Thoracic aorta (tissue), 2 donors: ENCODE measurements around the gene PITPNC1. TPM values are rescaled to one million over a fixed set of nuclear protein-coding genes. Genes with fewer than 3 reads are reported as not detected.

Experiments
- ATAC-seq: fragments of 150-250 bp; one replicate; pipeline ENCODE4 v1.8.0; 2017; ENCODE audit warnings: low read depth; ENCODE audit not compliant: insufficient number of reproducible peaks, low FRiP score
- DNase-seq: peaks from one replicate; pipeline ENCODE4 v3.0.0-alpha.2; 2020; ENCODE audit warnings: low spot score
- H3K27ac ChIP-seq, 2 donors: fragments of 200-600 bp; sonication (generic); 1 replicate in 1 of 2; 2 replicates in 1 of 2; pipeline ENCODE4 v1.5.1; 2016; ENCODE audit warnings: mild to moderate bottlenecking in 2 of 2, moderate library complexity in 2 of 2
- H3K27me3 ChIP-seq: fragments of 200-600 bp; sonication (generic); replicated peaks from 2 replicates; pipeline ENCODE4 v1.6.0; 2016; ENCODE audit warnings: mild to moderate bottlenecking; ENCODE audit not compliant: insufficient read depth
- H3K36me3 ChIP-seq: fragments of 200-600 bp; sonication (generic); one replicate; pipeline ENCODE4 v1.5.1; 2016
- H3K4me1 ChIP-seq, 2 donors: fragments of 200-600 bp; sonication (generic); 1 replicate in 1 of 2; 2 replicates in 1 of 2; pipeline versions ENCODE4 v1.5.1 to v1.6.0; 2016; ENCODE audit warnings: low read depth in 2 of 2, mild to moderate bottlenecking in 1 of 2; ENCODE audit not compliant: control insufficient read depth in 1 of 2
- H3K4me3 ChIP-seq: fragments of 200-600 bp; sonication (generic); 2 replicates; pipeline ENCODE4 v1.5.1; 2016; ENCODE audit warnings: mild to moderate bottlenecking
- H3K9me3 ChIP-seq: fragments of 200-600 bp; sonication (generic); 2 replicates; pipeline ENCODE4 v1.5.1; 2016
- total RNA-seq, 2 donors: library from RNA; depleted of rRNA; stranded (reverse); fragments of >200 nt; gene quantifications; one replicate each; pipeline versions ENCODE4 v1.1.0 to v1.2.3, GENCODE V29; 2016
- TF ChIP-seq, protein P1 (sequence below): fragments of 200-600 bp; sonication (generic); IDR thresholded peaks from one replicate; pipeline ENCODE4 v1.5.1; 2019; ENCODE audit warnings: antibody characterized with exemption

PITPNC1 gene
- total RNA-seq, 2 donors from 2014 or later: 8.4 to 28.8 TPM

GRCh38 chr17:67733449-67733848, 356.4 kb downstream of the PITPNC1 start:
- Histone ChIP-seq H3K9me3 (no peaks in the 10 kb centered on the region), H3K36me3 (peaks cover 43% of the 10 kb centered on the region), H3K27ac (no peak overlapping the region), H3K4me1 (no peaks in the 10 kb centered on the region), H3K27me3 (no peaks in the 10 kb centered on the region), H3K4me3 (no peak overlapping the region)
- TF ChIP-seq, protein P1, sequence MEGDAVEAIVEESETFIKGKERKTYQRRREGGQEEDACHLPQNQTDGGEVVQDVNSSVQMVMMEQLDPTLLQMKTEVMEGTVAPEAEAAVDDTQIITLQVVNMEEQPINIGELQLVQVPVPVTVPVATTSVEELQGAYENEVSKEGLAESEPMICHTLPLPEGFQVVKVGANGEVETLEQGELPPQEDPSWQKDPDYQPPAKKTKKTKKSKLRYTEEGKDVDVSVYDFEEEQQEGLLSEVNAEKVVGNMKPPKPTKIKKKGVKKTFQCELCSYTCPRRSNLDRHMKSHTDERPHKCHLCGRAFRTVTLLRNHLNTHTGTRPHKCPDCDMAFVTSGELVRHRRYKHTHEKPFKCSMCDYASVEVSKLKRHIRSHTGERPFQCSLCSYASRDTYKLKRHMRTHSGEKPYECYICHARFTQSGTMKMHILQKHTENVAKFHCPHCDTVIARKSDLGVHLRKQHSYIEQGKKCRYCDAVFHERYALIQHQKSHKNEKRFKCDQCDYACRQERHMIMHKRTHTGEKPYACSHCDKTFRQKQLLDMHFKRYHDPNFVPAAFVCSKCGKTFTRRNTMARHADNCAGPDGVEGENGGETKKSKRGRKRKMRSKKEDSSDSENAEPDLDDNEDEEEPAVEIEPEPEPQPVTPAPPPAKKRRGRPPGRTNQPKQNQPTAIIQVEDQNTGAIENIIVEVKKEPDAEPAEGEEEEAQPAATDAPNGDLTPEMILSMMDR: no peak
- no peak for DNase-seq
- ATAC-seq: no peak

DNA sequence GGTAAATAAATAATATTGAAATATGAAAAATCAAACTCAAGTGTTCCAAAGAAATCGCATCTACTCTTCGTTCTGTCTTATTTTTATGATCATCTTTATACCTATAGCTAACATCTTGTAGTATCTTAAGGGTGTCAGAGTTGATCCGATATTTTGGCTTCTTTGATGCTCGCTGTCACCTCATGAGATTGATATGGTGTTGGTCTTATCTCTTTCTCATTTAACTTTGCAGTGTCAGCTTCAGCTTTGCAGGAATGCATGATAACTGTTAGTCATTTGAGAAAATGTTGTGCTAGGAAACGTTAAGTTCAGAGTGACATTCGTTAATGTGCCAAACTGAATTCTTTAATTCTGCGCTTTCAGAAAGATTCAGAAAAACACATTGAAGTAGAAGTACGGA, 360.1 kb downstream of the PITPNC1 start:
- H3K36me3 ChIP-seq: peaks cover 53% of the 10 kb centered on the region
- H3K4me3 ChIP-seq: no peak overlapping the region
- ATAC-seq (no peak), DNase-seq (no peak)
- H3K4me1 ChIP-seq: no peaks in the 10 kb centered on the region
- H3K27ac ChIP-seq: no peak overlapping the region
- TF ChIP-seq, protein P1: no peak
- no peaks in the 10 kb centered on the region for H3K27me3 ChIP-seq
- no peaks in the 10 kb centered on the region for H3K9me3 ChIP-seq

DNA sequence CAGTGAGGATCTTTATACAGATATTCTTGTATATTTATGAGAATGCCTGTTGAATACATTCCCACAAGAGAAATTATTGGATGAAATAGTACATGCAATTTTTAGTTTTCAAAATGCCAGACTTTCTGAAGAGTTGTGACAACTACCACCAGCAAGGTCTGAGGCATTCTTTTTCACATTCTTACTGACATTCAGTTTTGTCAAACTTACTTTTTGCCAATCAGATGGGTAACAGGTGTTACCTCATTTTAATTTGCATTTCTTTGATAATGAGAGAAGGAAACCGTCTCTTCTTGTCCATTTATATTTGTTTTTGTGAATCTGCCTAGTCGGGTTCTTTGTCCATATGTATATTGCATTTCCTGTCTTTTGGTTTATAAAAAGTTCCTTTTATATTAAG, 364.9 kb downstream of the PITPNC1 start:
- Histone ChIP-seq H3K4me3 (no peak overlapping the region), H3K4me1 (no peaks in the 10 kb centered on the region), H3K9me3 (no peaks in the 10 kb centered on the region), H3K36me3 (peaks cover 53% of the 10 kb centered on the region), H3K27ac (no peak overlapping the region), H3K27me3 (no peaks in the 10 kb centered on the region)
- TF ChIP-seq, protein P1: no peak
- DNase-seq (no peak), ATAC-seq (no peak)

Other genes with a start within 250 kb of the PITPNC1 start
- 10 to 100 TPM; 47.8 to 58.4 TPM for gene HELZ, start 132.1 kb upstream of the PITPNC1 start, total RNA-seq
- gene PSMD12, start 10.7 kb upstream of the PITPNC1 start, total RNA-seq: 10 to 100 TPM; 18.3 to 29.5 TPM